HTERT RPE-1 (cell line): ENCODE data around the gene PGF.
"Not testable (repeated sequence)": the region's sequence is repeated elsewhere in the genome, so short reads cannot be mapped to it uniquely, and the experiment has no call there.

Experiments
- in situ Hi-C: fragments of 300-500 bp; cut with MboI; formaldehyde crosslinking; loops from 4 replicates; pipeline ENCODE4 v1.14.3; 2020; ENCODE audit warnings: low sequenced_read_pairs

PGF gene

GRCh38 chr14:74945261-74945851 is 10.0 kb downstream of the PGF start:
- in situ Hi-C loops: no loop called here

DNA sequence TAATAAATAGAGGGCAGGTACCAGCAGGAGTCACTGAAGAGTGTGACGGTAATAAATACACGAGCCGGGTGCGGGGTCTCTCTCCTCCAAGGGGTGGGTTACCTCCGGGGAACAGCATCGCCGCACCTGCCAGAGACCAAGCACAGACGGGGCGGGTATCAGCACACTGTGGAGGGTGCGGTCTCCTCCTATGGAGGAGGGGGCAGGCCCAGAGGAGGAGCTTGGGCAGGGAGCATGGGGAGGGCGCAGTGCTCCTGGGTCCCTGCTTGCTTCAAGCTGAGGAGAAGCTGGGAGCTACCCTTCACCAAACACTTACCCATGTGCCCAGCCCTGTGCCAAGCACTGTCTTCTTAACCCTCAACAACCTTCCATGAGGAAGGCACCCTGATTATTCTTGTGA is 12.8 kb downstream of the PGF start:
- in situ Hi-C loops: no loop called here

DNA sequence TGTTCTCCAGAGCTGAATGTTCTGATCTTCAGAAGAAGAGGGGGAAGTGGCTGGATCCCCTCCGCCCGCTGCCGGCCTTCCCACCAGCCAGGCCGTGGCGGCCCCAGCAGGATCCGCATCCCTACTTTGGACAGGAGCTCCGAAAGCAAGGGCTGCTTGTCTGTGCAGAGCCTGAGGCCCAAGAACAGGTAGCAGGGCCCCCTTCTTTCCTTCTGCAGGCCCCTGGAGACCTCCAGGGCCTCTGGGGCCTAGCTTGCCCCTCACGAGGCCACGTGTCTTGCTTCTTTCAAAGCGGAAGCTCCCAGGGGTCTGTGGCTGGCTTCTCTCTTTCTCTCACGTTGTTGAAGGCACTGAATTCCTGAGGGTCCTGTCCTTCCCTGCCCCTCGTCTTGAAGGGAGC is 13.2 kb downstream of the PGF start:
- in situ Hi-C loops: no loop called here

DNA sequence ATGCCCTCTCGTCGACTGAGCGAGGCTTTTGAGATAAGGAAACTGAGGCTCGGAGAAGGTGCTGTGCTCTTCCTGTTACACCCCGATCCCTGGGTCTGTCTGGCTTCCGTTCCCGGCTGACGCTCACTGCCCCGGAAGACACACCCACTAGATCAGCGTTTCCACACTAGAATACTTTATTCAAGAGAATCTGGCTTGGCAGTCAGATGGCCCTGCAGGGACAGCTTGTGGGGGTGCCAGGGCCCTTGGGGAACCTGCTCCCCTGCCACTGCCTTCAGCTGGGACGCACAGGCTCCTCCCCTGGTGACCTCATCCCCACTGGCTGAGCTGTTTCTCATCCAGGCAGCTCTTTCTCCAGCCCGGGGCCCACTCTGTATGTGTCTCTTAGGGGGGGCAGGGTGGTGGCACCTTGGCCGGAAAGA is 13.7 kb downstream of the PGF start:
- in situ Hi-C loops: no loop called here

- in situ Hi-C loops: no loop called here
Observed at GRCh38 chr14:74940956-74941565, 14.3 kb downstream of the PGF start.

GRCh38 chr14:74938531-74939495 is 16.6 kb downstream of the PGF start:
- in situ Hi-C loops: no loop called here

DNA sequence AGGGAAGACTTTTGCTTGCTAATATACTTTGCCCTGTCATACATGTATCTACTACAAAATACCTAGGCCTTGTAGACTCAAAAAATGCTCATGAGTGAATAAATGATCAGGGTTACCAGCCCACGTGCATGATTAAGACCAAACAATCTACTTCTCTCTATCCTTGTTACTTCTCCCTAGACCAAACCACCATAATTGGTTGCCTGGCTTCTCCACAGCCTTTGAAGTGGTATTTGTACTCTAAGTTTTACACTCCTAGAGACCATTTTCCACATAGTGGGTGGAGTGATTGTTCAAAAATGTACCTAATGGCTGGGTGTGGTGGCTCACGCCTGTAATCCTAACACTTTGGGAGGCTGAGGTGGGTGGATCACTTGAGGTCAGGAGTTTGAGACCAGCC is 18.2 kb downstream of the PGF start:
- in situ Hi-C loops: no loop called here

- in situ Hi-C loops: no loop called here
Observed at GRCh38 chr14:74936731-74937130, 18.7 kb downstream of the PGF start.

- in situ Hi-C loops: no loop called here
Observed at GRCh38 chr14:74936151-74936550, 19.2 kb downstream of the PGF start.

- in situ Hi-C loops: no loop called here
Observed at GRCh38 chr14:74935360-74935680, 20.1 kb downstream of the PGF start.

GRCh38 chr14:74934476-74935359 is 20.7 kb downstream of the PGF start:
- in situ Hi-C loops: no loop called here

- in situ Hi-C loops: no loop called here
Observed at GRCh38 chr14:74934041-74934440, 21.4 kb downstream of the PGF start.

GRCh38 chr14:74932936-74933335 is 22.5 kb downstream of the PGF start:
- in situ Hi-C loops: not testable (repeated sequence)

- in situ Hi-C loops: no loop called here
Observed at GRCh38 chr14:74932401-74932901, 22.9 kb downstream of the PGF start.

GRCh38 chr14:74931744-74932143 is 23.7 kb downstream of the PGF start:
- in situ Hi-C loops: not testable (repeated sequence)

DNA sequence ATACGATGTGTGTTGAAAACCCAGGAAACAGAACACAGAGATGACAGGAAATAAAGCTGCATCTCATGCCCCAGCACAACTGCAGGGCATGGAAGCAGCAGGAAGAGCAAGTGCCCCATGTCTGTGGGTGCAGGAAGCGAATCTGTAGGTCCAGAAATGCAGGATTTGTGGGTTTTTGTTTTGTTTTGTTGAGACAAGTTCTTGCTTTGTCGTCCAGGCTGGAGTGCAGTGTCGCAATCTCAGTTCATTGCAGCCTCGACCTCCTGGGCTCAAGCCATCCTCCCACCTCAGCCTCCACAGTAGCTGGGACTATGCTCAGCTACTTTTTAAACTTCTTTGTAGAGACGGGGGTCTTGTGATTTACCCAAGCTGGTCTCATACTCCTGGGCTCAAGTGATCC is 26.2 kb downstream of the PGF start:
- in situ Hi-C loops: no loop called here

DNA sequence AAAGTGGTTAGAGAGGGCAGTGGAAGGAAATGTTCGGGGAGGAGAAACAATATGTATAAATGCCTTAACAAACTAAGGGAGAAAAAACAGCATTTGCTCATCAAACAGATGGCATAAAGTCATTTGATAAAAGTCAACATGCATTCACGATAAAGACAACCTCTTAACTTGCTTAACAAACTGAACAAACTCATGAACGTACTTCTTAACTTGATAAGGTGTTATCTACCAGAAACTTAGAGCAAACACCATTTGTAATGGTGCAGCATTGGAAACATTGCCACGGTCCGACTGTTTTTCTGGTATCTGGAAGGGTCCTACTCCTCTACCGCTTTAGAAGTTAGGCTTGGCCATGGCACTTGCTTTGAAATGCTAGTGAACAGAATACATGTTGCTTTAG is 28.2 kb downstream of the PGF start:
- in situ Hi-C loops: no loop called here

DNA sequence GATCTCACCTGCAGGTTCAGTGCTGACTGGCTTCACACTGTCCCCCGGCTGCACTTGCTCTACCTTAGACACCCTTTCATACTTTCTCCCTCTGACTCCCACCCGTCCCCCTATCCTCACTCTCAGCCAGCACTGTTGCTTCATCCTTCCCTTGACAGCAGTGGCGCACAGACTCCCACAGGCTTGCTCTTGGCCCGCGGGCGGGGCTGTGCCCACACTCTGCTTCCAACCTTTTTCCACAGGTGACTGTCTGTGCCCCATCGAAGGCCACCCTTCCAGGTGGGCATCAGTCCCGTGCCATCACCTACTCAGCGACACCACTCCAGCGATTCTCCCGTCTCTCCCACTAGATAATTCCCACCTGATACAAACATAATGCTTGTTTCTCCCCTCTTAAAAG is 31.3 kb downstream of the PGF start:
- in situ Hi-C loops: no loop called here

DNA sequence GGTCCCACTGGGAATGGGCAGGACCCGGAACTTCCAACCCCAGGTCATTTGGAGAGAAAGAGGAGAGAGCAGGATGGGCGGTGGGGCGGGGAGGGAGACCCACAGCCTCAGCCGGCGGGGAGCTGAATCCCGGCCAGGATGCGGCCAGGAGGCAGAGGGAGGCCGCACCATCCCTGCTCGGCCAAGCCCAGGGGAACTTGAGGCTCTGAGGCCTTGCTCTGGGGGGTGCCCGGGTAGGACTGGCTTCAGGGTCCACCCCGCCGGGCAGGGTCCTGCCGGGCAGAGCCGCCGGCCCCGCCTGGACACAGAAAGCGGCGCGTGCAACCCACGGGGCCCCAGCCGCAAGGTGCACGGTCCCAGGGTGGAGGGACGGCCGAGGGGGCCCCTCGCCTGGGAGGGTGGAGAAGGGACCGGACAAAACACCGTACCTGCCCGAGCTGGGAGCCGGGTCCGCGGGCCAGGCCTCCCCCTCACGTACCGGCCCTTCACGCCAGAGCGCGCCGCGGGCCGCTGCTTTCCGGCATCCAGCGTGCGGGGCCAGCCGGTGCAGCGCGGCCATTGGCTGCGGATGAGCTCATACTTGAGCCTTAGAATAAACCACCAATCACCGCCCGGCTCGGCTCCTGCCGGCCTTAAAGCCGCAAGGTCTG is 32.5 kb downstream of the PGF start, which contains the start of gene RPS6KL1:
Gene RPS6KL1 (minus strand): TSS at position 509 of the 650 bp plus-strand sequence. CDS start 1,719 bp downstream, outside the sequence.
- in situ Hi-C loops: no loop called here
